Occipital lobe (tissue), 2 donors: Measurements from ENCODE around the gene ZNHIT1. TPM values are rescaled to one million over a fixed set of nuclear protein-coding genes. Genes with fewer than 3 reads are reported as not detected.

Experiments
- small RNA-seq: library from RNA; depleted of rRNA; stranded (forward); fragments of <200 nt; gene quantifications from one replicate; pipeline ENCODE3, GENCODE V24; 2014
- total RNA-seq: library from RNA; depleted of rRNA; stranded (reverse); fragments of >200 nt; gene quantifications from one replicate; pipeline ENCODE4 v1.2.3, GENCODE V29; 2014

ZNHIT1 gene
- total RNA-seq, 1 donor from 2014 or later, result 35.7 TPM

Small RNA genes within 50 kb of the gene (small RNA-seq; reads per million reads assigned to genes)
- not detected for gene RNU6-1104P

Other genes with a start within 250 kb of the ZNHIT1 start
- not detected for gene MUC12, start 248.6 kb upstream of the ZNHIT1 start, total RNA-seq
- not detected for gene MUC17, start 198.1 kb upstream of the ZNHIT1 start, total RNA-seq
- gene TRIM56, start 132.7 kb upstream of the ZNHIT1 start, total RNA-seq, result 1.1 TPM
- 0.78 TPM for gene SERPINE1, start 91.1 kb upstream of the ZNHIT1 start, total RNA-seq
- 93.4 TPM for gene AP1S1, start 63.7 kb upstream of the ZNHIT1 start, total RNA-seq
- 9.7 TPM for gene VGF, start 52.6 kb upstream of the ZNHIT1 start, total RNA-seq
- 1.2 TPM for gene NAT16, start 37.9 kb upstream of the ZNHIT1 start, total RNA-seq
- gene MOGAT3, start 17.1 kb upstream of the ZNHIT1 start, total RNA-seq, result not detected
- gene PLOD3, start 584 bp upstream of the ZNHIT1 start, total RNA-seq, result 10.5 TPM
- 6.4 TPM for gene CLDN15, start 19.6 kb downstream of the ZNHIT1 start, total RNA-seq
- 59.9 TPM for gene FIS1, start 26.9 kb downstream of the ZNHIT1 start, total RNA-seq
- 32.9 TPM for gene IFT22, start 103.6 kb downstream of the ZNHIT1 start, total RNA-seq
- gene COL26A1, start 144.7 kb downstream of the ZNHIT1 start, total RNA-seq, result 3.4 TPM